Measurements from ENCODE around the gene CRYBG1.
"Not testable (repeated sequence)": the region's sequence is repeated elsewhere in the genome, so short reads cannot be mapped to it uniquely, and the experiment has no call there.

The CRYBG1 gene

GRCh38 chr6:106574741-106575458, 214.4 kb downstream of the CRYBG1 start:
- TF ChIP-seq CTCF (conservative IDR thresholded peaks at IDR 0.05; ENCODE audit: low read length), result no peak
- peak; percentile 78 for DNase-seq (ENCODE audit: low read depth)
- H3K4me3 ChIP-seq (ENCODE audit: low read length), result no peak overlapping the region

- peak; percentile 43 for DNase-seq (ENCODE audit: low read depth)
- TF ChIP-seq CTCF (conservative IDR thresholded peaks at IDR 0.05; ENCODE audit: low read length), result no peak
- H3K4me3 ChIP-seq (ENCODE audit: low read length), result no peak overlapping the region
Observed at GRCh38 chr6:106579281-106579680, 218.8 kb downstream of the CRYBG1 start.

GRCh38 chr6:106581468-106581867, 221.0 kb downstream of the CRYBG1 start:
- TF ChIP-seq CTCF (conservative IDR thresholded peaks at IDR 0.05; ENCODE audit: low read length), result no peak
- no peak for DNase-seq (ENCODE audit: low read depth)
- no peak overlapping the region for H3K4me3 ChIP-seq (ENCODE audit: low read length)

GRCh38 chr6:106586815-106587415, 226.4 kb downstream of the CRYBG1 start:
- no peak for DNase-seq (ENCODE audit: low read depth)
- no peak overlapping the region for H3K4me3 ChIP-seq (ENCODE audit: low read length)
- TF ChIP-seq CTCF (conservative IDR thresholded peaks at IDR 0.05; ENCODE audit: low read length), result no peak

GRCh38 chr6:106588937-106589336, 228.4 kb downstream of the CRYBG1 start:
- DNase-seq (ENCODE audit: low read depth), result not testable (repeated sequence)

GRCh38 chr6:106591111-106591825, 230.8 kb downstream of the CRYBG1 start:
- H3K4me3 ChIP-seq (ENCODE audit: low read length), result no peak overlapping the region
- TF ChIP-seq CTCF (conservative IDR thresholded peaks at IDR 0.05; ENCODE audit: low read length), result no peak
- peak; percentile 93 for DNase-seq (ENCODE audit: low read depth)

More at GRCh38 chr6:106588937-106589336, 228.4 kb downstream of the CRYBG1 start:
- not testable (repeated sequence) for H3K4me3 ChIP-seq (ENCODE audit: low read length)

GRCh38 chr6:106599440-106599839, 238.9 kb downstream of the CRYBG1 start:
- no peak for DNase-seq (ENCODE audit: low read depth)
- no peak overlapping the region for H3K4me3 ChIP-seq (ENCODE audit: low read length)
- no peak for TF ChIP-seq CTCF (conservative IDR thresholded peaks at IDR 0.05; ENCODE audit: low read length)
